ENCODE measurements around the gene RCSD1.

RCSD1 gene

GRCh38 chr1:167722870-167723251 is 92.8 kb downstream of the RCSD1 start:
- Histone ChIP-seq H3K4me2 (ENCODE audit: low read length) (peak overlapping the region; percentile 92), H3K4me1 (ENCODE audit: control insufficient read depth, low read length) (peaks cover 71% of the 10 kb centered on the region), H3K27ac (ENCODE audit: low read depth, low read length) (no peak overlapping the region), H3K9me2 (replicated peaks; ENCODE audit: control insufficient read depth, low read length) (no peaks in the 10 kb centered on the region), H3K27me3 (ENCODE audit: control insufficient read depth, low read length) (no peaks in the 10 kb centered on the region), H3K4me3 (ENCODE audit: low read length) (peak overlapping the region; percentile 82), H3K9me3 (ENCODE audit: control insufficient read depth, insufficient read depth, low read length) (no peaks in the 10 kb centered on the region), H4K20me1 (ENCODE audit: control insufficient read depth, insufficient read depth, low read depth, low read length) (peaks cover 6% of the 10 kb centered on the region; the same call in 1 of the 2 replicates), H3F3A (ENCODE audit: control insufficient read depth, insufficient read depth) (peaks cover 26% of the 10 kb centered on the region), H3K79me2 (ENCODE audit: control insufficient read depth, low read length) (peaks cover 56% of the 10 kb centered on the region), H3K36me3 (ENCODE audit: control insufficient read depth, low read length) (peaks cover 14% of the 10 kb centered on the region)
- TF ChIP-seq EZH2phosphoT487 (IDR thresholded peaks at IDR 0.05; ENCODE audit: borderline replicate concordance, low read length), result no peak
- no peak for TF ChIP-seq CTCF (IDR thresholded peaks at IDR 0.05; ENCODE audit: low read depth, low read length, poor library complexity, severe bottlenecking)

DNA sequence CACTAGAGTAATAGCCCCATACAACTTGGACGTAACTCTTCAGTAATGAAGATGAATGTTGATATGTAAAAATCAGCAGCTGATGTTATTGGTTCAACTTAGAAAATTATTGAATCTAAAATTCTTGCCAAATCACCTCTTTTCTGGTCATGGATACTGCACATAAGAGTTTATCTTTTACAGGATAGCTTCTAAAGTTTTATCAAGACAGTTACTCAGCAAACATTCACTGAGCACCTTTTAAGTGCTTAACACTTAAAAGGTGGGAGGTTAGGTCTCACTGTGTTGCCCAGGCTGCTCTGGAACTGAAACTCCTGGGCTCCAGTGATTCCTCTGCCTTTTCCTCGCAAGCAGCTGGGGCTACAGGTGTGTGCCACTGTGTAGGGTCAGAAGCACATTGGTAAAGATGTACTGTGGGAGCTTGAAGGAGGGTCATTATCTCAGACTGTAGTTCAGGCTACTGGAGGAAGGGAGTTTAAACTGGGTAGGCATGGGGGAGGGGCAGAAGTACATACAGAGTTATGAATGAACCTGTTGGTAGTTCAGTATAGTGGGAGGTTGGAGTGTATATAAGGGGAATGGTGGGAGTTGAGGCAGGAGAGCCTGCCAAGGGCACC is 93.8 kb downstream of the RCSD1 start:
- Histone ChIP-seq H3F3A (ENCODE audit: control insufficient read depth, insufficient read depth) (peaks cover 21% of the 10 kb centered on the region), H3K36me3 (ENCODE audit: control insufficient read depth, low read length) (peaks cover 14% of the 10 kb centered on the region), H3K4me2 (ENCODE audit: low read length) (peak overlapping the region; percentile 92), H3K27ac (ENCODE audit: low read depth, low read length) (no peak overlapping the region), H3K9me3 (ENCODE audit: control insufficient read depth, insufficient read depth, low read length) (no peaks in the 10 kb centered on the region), H3K4me1 (ENCODE audit: control insufficient read depth, low read length) (peaks cover 61% of the 10 kb centered on the region), H3K9me2 (replicated peaks; ENCODE audit: control insufficient read depth, low read length) (no peaks in the 10 kb centered on the region), H4K20me1 (ENCODE audit: control insufficient read depth, insufficient read depth, low read depth, low read length) (peaks cover 6% of the 10 kb centered on the region; the same call in 1 of the 2 replicates), H3K79me2 (ENCODE audit: control insufficient read depth, low read length) (peaks cover 62% of the 10 kb centered on the region), H3K27me3 (ENCODE audit: control insufficient read depth, low read length) (no peaks in the 10 kb centered on the region), H3K4me3 (ENCODE audit: low read length) (peak overlapping the region; percentile 82)
- TF ChIP-seq CTCF (IDR thresholded peaks at IDR 0.05; ENCODE audit: low read depth, low read length, poor library complexity, severe bottlenecking) (no peak), EZH2phosphoT487 (IDR thresholded peaks at IDR 0.05; ENCODE audit: borderline replicate concordance, low read length) (no peak)

- H3K4me3 ChIP-seq (ENCODE audit: low read length), result no peak overlapping the region
- H3K4me2 ChIP-seq (ENCODE audit: low read length), result peak overlapping the region; percentile 14; the same call in 1 of the 2 replicates
These were observed 96.0 kb downstream of the RCSD1 start for GRCh38 chr1:167726008-167726407.

More at GRCh38 chr1:167726008-167726407, 96.0 kb downstream of the RCSD1 start:
- Histone ChIP-seq H3K4me1 (ENCODE audit: control insufficient read depth, low read length) (peaks cover 45% of the 10 kb centered on the region), H3K27me3 (ENCODE audit: control insufficient read depth, low read length) (no peaks in the 10 kb centered on the region), H4K20me1 (ENCODE audit: control insufficient read depth, insufficient read depth, low read depth, low read length) (peaks cover 6% of the 10 kb centered on the region; the same call in 1 of the 2 replicates), H3K79me2 (ENCODE audit: control insufficient read depth, low read length) (peaks cover 83% of the 10 kb centered on the region), H3F3A (ENCODE audit: control insufficient read depth, insufficient read depth) (peaks cover 4% of the 10 kb centered on the region), H3K27ac (ENCODE audit: low read depth, low read length) (no peak overlapping the region), H3K36me3 (ENCODE audit: control insufficient read depth, low read length) (peaks cover 24% of the 10 kb centered on the region), H3K9me3 (ENCODE audit: control insufficient read depth, insufficient read depth, low read length) (no peaks in the 10 kb centered on the region), H3K9me2 (replicated peaks; ENCODE audit: control insufficient read depth, low read length) (no peaks in the 10 kb centered on the region)
- TF ChIP-seq CTCF (IDR thresholded peaks at IDR 0.05; ENCODE audit: low read depth, low read length, poor library complexity, severe bottlenecking), result no peak

Data from DOHH2 (cell line).